Ovary (tissue), 3 donors: Measurements from ENCODE around the gene CCR5.
"Not testable (repeated sequence)": the region's sequence is repeated elsewhere in the genome, so short reads cannot be mapped to it uniquely, and the experiment has no call there.

ENCODE experiments used
- EP300 ChIP-seq: sonication (generic); formaldehyde crosslinking; IDR thresholded peaks from one replicate; pipeline ENCODE4 v1.6.1; 2017; ENCODE audit warnings: antibody characterized with exemption
- POLR2A ChIP-seq: fragments of 450-650 bp; IDR thresholded peaks from one replicate; pipeline ENCODE4 v1.6.1; 2017; ENCODE audit warnings: antibody characterized with exemption, mild to moderate bottlenecking, moderate library complexity
- TF ChIP-seq, protein P1 (sequence below), 3 donors: fragments of 450-650 bp in 2 of 3; fragments of 200-600 bp in 1 of 3; IDR thresholded peaks; one replicate each; pipeline versions ENCODE4 v1.5.1 to v1.8.0; 2016 to 2022; ENCODE audit warnings: antibody characterized with exemption in 3 of 3, mild to moderate bottlenecking in 1 of 3
- donor health status: DM: no; HTN: no; CAD: no.

DNA sequence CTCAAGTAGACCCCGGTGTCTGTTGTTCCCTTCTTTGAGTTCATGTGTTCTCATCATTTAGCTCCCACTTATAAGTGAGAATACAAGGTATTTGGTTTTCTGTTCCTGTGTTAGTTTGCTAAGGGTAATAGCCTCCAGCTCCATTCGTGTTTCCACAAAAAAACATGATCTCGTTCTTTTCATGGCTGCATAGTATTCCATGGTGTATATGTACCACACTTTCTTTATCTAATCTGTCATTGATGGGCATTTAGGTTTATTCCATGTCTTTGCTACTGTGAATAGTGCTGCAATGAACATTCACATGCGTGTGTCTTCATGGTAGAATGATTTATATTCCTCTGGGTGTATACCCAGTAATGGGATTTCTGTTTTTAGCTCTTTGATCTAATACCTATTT, 32.2 kb downstream of the CCR5 start:
- TF ChIP-seq, protein P1, sequence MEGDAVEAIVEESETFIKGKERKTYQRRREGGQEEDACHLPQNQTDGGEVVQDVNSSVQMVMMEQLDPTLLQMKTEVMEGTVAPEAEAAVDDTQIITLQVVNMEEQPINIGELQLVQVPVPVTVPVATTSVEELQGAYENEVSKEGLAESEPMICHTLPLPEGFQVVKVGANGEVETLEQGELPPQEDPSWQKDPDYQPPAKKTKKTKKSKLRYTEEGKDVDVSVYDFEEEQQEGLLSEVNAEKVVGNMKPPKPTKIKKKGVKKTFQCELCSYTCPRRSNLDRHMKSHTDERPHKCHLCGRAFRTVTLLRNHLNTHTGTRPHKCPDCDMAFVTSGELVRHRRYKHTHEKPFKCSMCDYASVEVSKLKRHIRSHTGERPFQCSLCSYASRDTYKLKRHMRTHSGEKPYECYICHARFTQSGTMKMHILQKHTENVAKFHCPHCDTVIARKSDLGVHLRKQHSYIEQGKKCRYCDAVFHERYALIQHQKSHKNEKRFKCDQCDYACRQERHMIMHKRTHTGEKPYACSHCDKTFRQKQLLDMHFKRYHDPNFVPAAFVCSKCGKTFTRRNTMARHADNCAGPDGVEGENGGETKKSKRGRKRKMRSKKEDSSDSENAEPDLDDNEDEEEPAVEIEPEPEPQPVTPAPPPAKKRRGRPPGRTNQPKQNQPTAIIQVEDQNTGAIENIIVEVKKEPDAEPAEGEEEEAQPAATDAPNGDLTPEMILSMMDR (IDR thresholded peaks at IDR 0.05) = not testable (repeated sequence)
- TF ChIP-seq EP300, POLR2A: not testable (repeated sequence)
